K562 (cell line): Measurements from ENCODE around the gene LPCAT1. TPM values are rescaled to one million over a fixed set of nuclear protein-coding genes. Genes with fewer than 3 reads are reported as not detected.

Experiments
- ATAC-seq: fragments of 200-7000 bp; cut with Tn5 transposase; 3 replicates; pipeline ENCODE4 v1.9.1; 2020; ENCODE audit warnings: moderate library complexity
- BruUV-seq: library from RNA; stranded (reverse); fragments of 400-500 nt; replicated peaks from 2 replicates; lab custom pipeline; 2021; lab: Mats Ljungman, UMichigan
- CTCF ChIA-PET: fragments of 300-600 bp; formaldehyde crosslinking; extraction: SDS; loops from one replicate; lab custom pipeline; 2021; ENCODE audit warnings: low intra/inter-chr PET ratio; lab: Yijun Ruan, JAX
- POLR2A ChIA-PET: fragments of 300-600, 350-650 bp; sonication (Branson Sonifier 250); formaldehyde crosslinking; extraction: SDS; loops from one replicate; lab custom pipeline; 2021; ENCODE audit warnings: antibody characterized with exemption, inconsistent platforms; lab: Yijun Ruan, JAX
- DNase-seq, 4 experiments: peaks; one replicate each; pipeline versions ENCODE4 v3.0.0 to v3.0.0-alpha.2; 2011 to 2018; ENCODE audit warnings: low spot score in 3 of 4, mixed read lengths in 3 of 4; ENCODE audit errors: extremely low read depth in 1 of 4
- FAIRE-seq: peaks from 2 replicates; lab custom pipeline; 2011; peaks lifted over from hg19 to GRCh38; lab: Jason Lieb, UNC
- H2AFZ ChIP-seq: 2 replicates; pipeline ENCODE4 v1.6.0; 2011; ENCODE audit warnings: low read depth, low read length, control low read depth, inconsistent platforms
- H3K27ac ChIP-seq: fragments of 200-600 bp; 3 replicates; pipeline ENCODE4 v1.8.0; 2011; ENCODE audit warnings: low read depth, mild to moderate bottlenecking, control low read depth, inconsistent platforms, low read length, moderate library complexity, mixed read lengths; ENCODE audit errors: extremely low read depth
- H3K27me3 ChIP-seq, 2 experiments: fragments of 300-600 bp in 1 of 2; 2 replicates in 1 of 2; 3 replicates in 1 of 2; pipeline versions ENCODE4 v1.6.0 to v1.8.0; 2011; ENCODE audit warnings: inconsistent platforms in 2 of 2, low read length in 2 of 2, mild to moderate bottlenecking in 1 of 2, mixed read lengths in 1 of 2, moderate library complexity in 1 of 2; ENCODE audit not compliant: control insufficient read depth in 2 of 2, insufficient read depth in 2 of 2
- H3K36me3 ChIP-seq: fragments of 300-600 bp; 3 replicates; pipeline ENCODE4 v1.8.0; 2011; ENCODE audit warnings: mild to moderate bottlenecking, low read length, inconsistent platforms; ENCODE audit not compliant: control insufficient read depth, insufficient read depth
- H3K4me1 ChIP-seq, 2 experiments: fragments of 200-600 bp in 1 of 2; replicated peaks in 1 of 2; 2 replicates in 1 of 2; 3 replicates in 1 of 2; pipeline versions ENCODE4 v1.5.1 to v1.8.0; 2011; ENCODE audit warnings: inconsistent platforms in 2 of 2, low read length in 2 of 2, mild to moderate bottlenecking in 1 of 2, mixed read lengths in 1 of 2, moderate library complexity in 1 of 2; ENCODE audit not compliant: control insufficient read depth in 2 of 2, insufficient read depth in 2 of 2
- H3K4me2 ChIP-seq: 2 replicates; pipeline ENCODE4 v1.6.1; 2011; ENCODE audit warnings: low read length, control low read depth, inconsistent platforms, mixed read lengths; ENCODE audit not compliant: insufficient read depth
- H3K4me3 ChIP-seq: fragments of 200-600 bp; sonication (generic), shearing (Covaris generic); 2 replicates; pipeline ENCODE4 v1.5.1; 2016; ENCODE audit warnings: control low read depth, inconsistent platforms
- H3K79me2 ChIP-seq: fragments of 200-600 bp; 3 replicates; pipeline ENCODE4 v1.8.0; 2011; ENCODE audit warnings: low read length, inconsistent platforms; ENCODE audit not compliant: control insufficient read depth, insufficient read depth
- H3K9ac ChIP-seq, 2 experiments: 2 replicates each; pipeline versions ENCODE4 v1.6.0 to v1.6.1; 2011; ENCODE audit warnings: low read depth in 2 of 2, low read length in 2 of 2, control low read depth in 1 of 2, inconsistent platforms in 1 of 2, mild to moderate bottlenecking in 1 of 2, mixed read lengths in 1 of 2; ENCODE audit not compliant: insufficient read depth in 1 of 2
- H3K9me1 ChIP-seq: one replicate; pipeline ENCODE4 v1.6.0; 2011; ENCODE audit warnings: inconsistent platforms, mild to moderate bottlenecking, low read length, moderate library complexity; ENCODE audit not compliant: control insufficient read depth, insufficient read depth
- H3K9me3 ChIP-seq: replicated peaks from 2 replicates; pipeline ENCODE4 v1.5.1; 2011; ENCODE audit warnings: low read depth, low read length, inconsistent platforms; ENCODE audit not compliant: control insufficient read depth, insufficient read depth
- H4K20me1 ChIP-seq: replicated peaks from 2 replicates; pipeline ENCODE4 v1.6.1; 2011; ENCODE audit warnings: low read length, inconsistent platforms, mixed read lengths; ENCODE audit not compliant: control insufficient read depth, insufficient read depth
- CREB3 ChIP-seq: fragments of 450-650 bp; conservative IDR thresholded peaks from 2 replicates; pipeline ENCODE4 v1.6.1; 2016; ENCODE audit warnings: missing genetic modification characterization, low read depth, mild to moderate bottlenecking, missing compliant biosample characterization, moderate library complexity
- FOXO4 ChIP-seq: fragments of 450-650 bp; formaldehyde crosslinking; IDR thresholded peaks from 2 replicates; pipeline ENCODE4 v1.4.0; 2020; ENCODE audit warnings: mild to moderate bottlenecking, moderate library complexity
- FOXP1 ChIP-seq: sonication (generic); formaldehyde crosslinking; IDR thresholded peaks from 2 replicates; pipeline ENCODE4 v1.8.0; 2022; ENCODE audit warnings: mild to moderate bottlenecking, missing genetic modification reagents
- HDGF ChIP-seq: fragments of 450-650 bp; IDR thresholded peaks from 2 replicates; pipeline ENCODE4 v1.6.1; 2016
- HMGN3 ChIP-seq: IDR thresholded peaks from 2 replicates; pipeline ENCODE4 v1.6.1; 2011; ENCODE audit warnings: borderline replicate concordance, low read depth, mild to moderate bottlenecking, mixed read lengths, low read length; ENCODE audit not compliant: insufficient read length; ENCODE audit errors: extremely low read depth
- HMGXB4 ChIP-seq: sonication (generic); formaldehyde crosslinking; IDR thresholded peaks from 2 replicates; pipeline ENCODE4 v1.8.1; 2023; ENCODE audit warnings: mild to moderate bottlenecking, missing genetic modification reagents
- HOXB6 ChIP-seq: fragments of 250-450 bp; sonication (Bioruptor Pico); IDR thresholded peaks from 2 replicates; pipeline ENCODE4 v1.5.1; 2022; ENCODE audit warnings: mild to moderate bottlenecking, borderline replicate concordance
- KAT8 ChIP-seq: fragments of 450-650 bp; IDR thresholded peaks from 2 replicates; pipeline ENCODE4 v1.6.1; 2016; ENCODE audit warnings: low read depth, mild to moderate bottlenecking
- MED1 ChIP-seq: sonication (generic); formaldehyde crosslinking; IDR thresholded peaks from 2 replicates; pipeline ENCODE4 v1.8.1; 2023; ENCODE audit warnings: missing genetic modification reagents, borderline replicate concordance
- PPARD ChIP-seq: fragments of 250-450 bp; sonication (Bioruptor Pico); IDR thresholded peaks from 2 replicates; pipeline ENCODE4 v1.8.0; 2022; ENCODE audit warnings: inconsistent platforms, mild to moderate bottlenecking, moderate library complexity
- RB1 ChIP-seq: fragments of 450-650 bp; IDR thresholded peaks from 2 replicates; pipeline ENCODE4 v1.6.1; 2017; ENCODE audit warnings: low read depth, mild to moderate bottlenecking
- RBM25 ChIP-seq: fragments of 200-400 bp; formaldehyde crosslinking; IDR thresholded peaks from 2 replicates; pipeline ENCODE4 v1.6.1; 2018; ENCODE audit warnings: low read length, low read depth, moderate library complexity; ENCODE audit not compliant: severe bottlenecking
- THRB ChIP-seq: fragments of 450-650 bp; formaldehyde crosslinking; conservative IDR thresholded peaks from 2 replicates; pipeline ENCODE4 v1.4.0; 2022; ENCODE audit warnings: mild to moderate bottlenecking, missing genetic modification characterization
- ZBTB12 ChIP-seq: fragments of 250-450 bp; sonication (Bioruptor Pico); IDR thresholded peaks from 2 replicates; pipeline ENCODE4 v1.4.0; 2020
- ZNF696 ChIP-seq: fragments of 250-450 bp; sonication (Bioruptor Pico); conservative IDR thresholded peaks from 2 replicates; pipeline ENCODE4 v1.4.0; 2020; ENCODE audit warnings: mild to moderate bottlenecking, moderate library complexity
- ZNF764 ChIP-seq: fragments of 250-450 bp; sonication (Bioruptor Pico); IDR thresholded peaks from 2 replicates; pipeline ENCODE4 v1.4.0; 2020; ENCODE audit warnings: low read depth, mild to moderate bottlenecking, moderate library complexity
- ZNF79 ChIP-seq: fragments of 250-450 bp; sonication (Bioruptor Pico); IDR thresholded peaks from 2 replicates; pipeline ENCODE4 v1.4.0; 2020; ENCODE audit warnings: low read depth, mild to moderate bottlenecking, moderate library complexity
- WGBS: fragments of 100-300 bp; shearing (Covaris generic); methylation state at CpG from one replicate; pipeline ENCODE4 v1.1.6; 2016; ENCODE audit warnings: low coverage, mixed read lengths; ENCODE audit not compliant: insufficient coverage; ENCODE audit errors: missing lambda C conversion rate; 5-methylcytosine and 5-hydroxymethylcytosine counted together
- in situ Hi-C: fragments of 300-500 bp; cut with MboI; formaldehyde crosslinking; loops from 4 replicates; pipeline ENCODE4 v1.15.0; 2018; ENCODE audit warnings: inconsistent platforms, mixed read lengths
- intact Hi-C: fragments of 100-400 bp; cut with micrococcal nuclease; formaldehyde crosslinking; loops from 2 replicates; pipeline ENCODE4 v1.14.2; 2022
- polyA plus RNA-seq, 8 experiments: library from polyadenylated mRNA; depleted of rRNA in 4 of 8; stranded (reverse) in 5 of 8; unstranded in 3 of 8; fragments of >200 nt; fragmentation: Nextera tagmentation in 2 of 8; fragmentation: Illumina TruSeq in 1 of 8; extraction: Ambion mirVana in 2 of 8; extraction: Trizol in 1 of 8; gene quantifications; 2 replicates each; pipeline versions ENCODE4 v1.2.1 to v1.2.3, GENCODE V29; 2011 to 2014; ENCODE audit warnings: inconsistent platforms in 1 of 8, missing spikeins in 1 of 8
- total RNA-seq, 7 experiments: library from RNA; depleted of rRNA in 6 of 7; stranded (reverse); fragments of >200 nt in 6 of 7; fragmentation: Illumina TruSeq in 2 of 7; extraction: Trizol in 2 of 7; gene quantifications; 2 replicates each; pipeline versions ENCODE4 v1.2.1 to v1.2.3, GENCODE V29; 2011 to 2021; ENCODE audit warnings: low replicate concordance in 1 of 7

LPCAT1 gene
- total and polyA plus RNA-seq, 9 of the 15 experiments (the other 6 are each of a cell fraction or from before 2014, with no cell fraction given): 0.14 to 18.4 (median 13.9) TPM

GRCh38 chr5:1504617-1505016 lies 19.1 kb downstream of the LPCAT1 start:
- H3K4me1 ChIP-seq: peaks cover 18 to 57% of the 10 kb centered on the region in 2 experiments; a peak in 4 of 5 replicates
- TF ChIP-seq ZNF764 (CRISPR knock-in tag) (no peak), ZNF696 (CRISPR knock-in tag) (no peak), ZNF79 (CRISPR knock-in tag) (no peak), ZBTB12 (CRISPR knock-in tag) (no peak), FOXP1 (no peak), FOXO4 (no peak), CREB3 (tag) (no peak), PPARD (no peak), THRB (no peak), HDGF (no peak), HOXB6 (no peak), KAT8 (no peak), HMGXB4 (CRISPR knock-in tag) (no peak), MED1 (CRISPR knock-in tag) (no peak), HMGN3 (no peak), RBM25 (no peak), RB1 (no peak)

More at GRCh38 chr5:1504617-1505016, 19.1 kb downstream of the LPCAT1 start:
- CTCF ChIA-PET: no interaction called here
- H3K9me1 ChIP-seq: peaks cover 3% of the 10 kb centered on the region
- peaks cover 53% of the 10 kb centered on the region for H4K20me1 ChIP-seq
- WGBS: 59% methylated on average over 10 of the region's 12 CpGs
- H3K79me2 ChIP-seq: peaks cover 2% of the 10 kb centered on the region; the same call in 1 of the 3 replicates
- no peak for DNase-seq
- in situ Hi-C loops (no loop called here), intact Hi-C loops (no loop called here)
- H3K27ac ChIP-seq: no peak overlapping the region
- no peak overlapping the region for H3K4me3 ChIP-seq
- H3K36me3 ChIP-seq: no peaks in the 10 kb centered on the region
- H3K27me3 ChIP-seq: no peaks in the 10 kb centered on the region
- BruUV-seq: no TSS peak
- no peak overlapping the region for H3K4me2 ChIP-seq
- ATAC-seq: no peak
- H2AFZ ChIP-seq: no peak overlapping the region
- H3K9ac ChIP-seq: no peak overlapping the region; a peak in 1 of 4 replicates
- H3K9me3 ChIP-seq: no peaks in the 10 kb centered on the region
- FAIRE-seq: no peak
- POLR2A ChIA-PET: interaction anchor here (1.8 kb wide), 1 partner anchor 20 kb away, joined by 6 read pairs; no protein-coding TSS in a partner anchor
